HUES64 (cell line): ENCODE data around the gene NAGPA.
A peak's percentile ranks its signal among the peaks of the same experiment; 100 is the strongest.
"Not testable (repeated sequence)": the region's sequence is repeated elsewhere in the genome, so short reads cannot be mapped to it uniquely, and the experiment has no call there.

ENCODE experiments used
- H3K27ac ChIP-seq: 2 replicates; pipeline ENCODE4 v1.7.0; 2013; ENCODE audit warnings: low read depth, low read length, inconsistent platforms
- H3K27me3 ChIP-seq: 2 replicates; pipeline ENCODE4 v1.6.1; 2013; ENCODE audit warnings: mild to moderate bottlenecking, low read length; ENCODE audit not compliant: insufficient read depth
- H3K36me3 ChIP-seq: 2 replicates; pipeline ENCODE4 v1.6.1; 2013; ENCODE audit warnings: mild to moderate bottlenecking, low read length; ENCODE audit not compliant: insufficient read depth
- H3K4me1 ChIP-seq: 2 replicates; pipeline ENCODE4 v1.6.1; 2013; ENCODE audit warnings: mild to moderate bottlenecking, low read length, moderate library complexity; ENCODE audit not compliant: insufficient read depth
- H3K4me3 ChIP-seq: 2 replicates; pipeline ENCODE4 v1.5.1; 2013; ENCODE audit warnings: mild to moderate bottlenecking, low read length, moderate library complexity
- H3K9ac ChIP-seq: 2 replicates; pipeline ENCODE4 v1.6.1; 2013; ENCODE audit warnings: mild to moderate bottlenecking, low read depth, low read length
- H3K9me3 ChIP-seq: 2 replicates; pipeline ENCODE4 v1.6.1; 2013; ENCODE audit warnings: low read depth, low read length; ENCODE audit not compliant: insufficient read depth
- WGBS: fragments of 150-250, 120-280 bp; methylation state at CpG from one replicate; pipeline ENCODE4 v1.1.7; 2013; ENCODE audit warnings: missing lambda C conversion rate; 5-methylcytosine and 5-hydroxymethylcytosine counted together

Gene NAGPA

GRCh38 chr16:5059386-5060072 lies 25.8 kb upstream of the NAGPA start:
- H3K9me3 ChIP-seq: no peaks in the 10 kb centered on the region
- peak overlapping the region; percentile 94 for H3K27ac ChIP-seq
- 48% methylated on average over 6 of the region's 6 CpGs for WGBS
- H3K27me3 ChIP-seq: no peaks in the 10 kb centered on the region
- no peak overlapping the region for H3K9ac ChIP-seq
- H3K4me1 ChIP-seq: peaks cover 13% of the 10 kb centered on the region
- H3K36me3 ChIP-seq: no peaks in the 10 kb centered on the region
- H3K4me3 ChIP-seq: no peak overlapping the region

- no peaks in the 10 kb centered on the region for H3K36me3 ChIP-seq
- H3K4me1 ChIP-seq: peaks cover 13% of the 10 kb centered on the region
- 10% methylated on average over 7 of the region's 7 CpGs for WGBS
- H3K27ac ChIP-seq: peak overlapping the region; percentile 74; the same call in 1 of the 2 replicates
- no peak overlapping the region for H3K9ac ChIP-seq
- no peaks in the 10 kb centered on the region for H3K9me3 ChIP-seq
- H3K4me3 ChIP-seq: no peak overlapping the region
- no peaks in the 10 kb centered on the region for H3K27me3 ChIP-seq
Observed at GRCh38 chr16:5058476-5058875, 24.7 kb upstream of the NAGPA start.

DNA sequence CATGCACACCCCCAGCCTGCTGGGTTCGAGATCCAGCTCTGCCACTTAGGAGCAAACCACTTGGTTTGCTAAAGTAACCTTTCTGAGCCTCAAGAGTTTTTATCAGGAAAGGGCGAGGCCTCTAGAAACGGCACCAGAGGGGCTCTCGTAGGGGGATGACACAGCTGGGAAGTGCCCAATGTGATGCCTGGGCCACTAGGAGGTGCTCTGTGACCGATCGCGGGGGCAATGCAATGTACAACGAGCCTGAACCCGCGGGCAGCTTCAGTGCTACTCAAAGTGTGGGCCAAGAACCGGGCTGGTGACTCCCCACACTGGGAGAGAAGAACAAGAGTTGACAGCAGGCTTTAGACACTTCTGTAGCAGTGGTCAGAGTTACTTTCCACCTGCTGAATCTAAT lies 22.6 kb upstream of the NAGPA start:
- no peaks in the 10 kb centered on the region for H3K27me3 ChIP-seq
- H3K4me1 ChIP-seq: peaks cover 13% of the 10 kb centered on the region
- H3K9me3 ChIP-seq: no peaks in the 10 kb centered on the region
- H3K9ac ChIP-seq: no peak overlapping the region
- 22% methylated on average over 11 of the region's 11 CpGs for WGBS
- H3K36me3 ChIP-seq: no peaks in the 10 kb centered on the region
- H3K27ac ChIP-seq: no peak overlapping the region
- H3K4me3 ChIP-seq: no peak overlapping the region

- H3K4me1 ChIP-seq: peaks cover 10% of the 10 kb centered on the region
- H3K27me3 ChIP-seq: no peaks in the 10 kb centered on the region
- no peaks in the 10 kb centered on the region for H3K36me3 ChIP-seq
- no peak overlapping the region for H3K4me3 ChIP-seq
- no peak overlapping the region for H3K9ac ChIP-seq
- H3K27ac ChIP-seq: no peak overlapping the region
- no peaks in the 10 kb centered on the region for H3K9me3 ChIP-seq
- WGBS: 92% methylated on average over 16 of the region's 16 CpGs
Observed at GRCh38 chr16:5054876-5055865, 21.4 kb upstream of the NAGPA start.

DNA sequence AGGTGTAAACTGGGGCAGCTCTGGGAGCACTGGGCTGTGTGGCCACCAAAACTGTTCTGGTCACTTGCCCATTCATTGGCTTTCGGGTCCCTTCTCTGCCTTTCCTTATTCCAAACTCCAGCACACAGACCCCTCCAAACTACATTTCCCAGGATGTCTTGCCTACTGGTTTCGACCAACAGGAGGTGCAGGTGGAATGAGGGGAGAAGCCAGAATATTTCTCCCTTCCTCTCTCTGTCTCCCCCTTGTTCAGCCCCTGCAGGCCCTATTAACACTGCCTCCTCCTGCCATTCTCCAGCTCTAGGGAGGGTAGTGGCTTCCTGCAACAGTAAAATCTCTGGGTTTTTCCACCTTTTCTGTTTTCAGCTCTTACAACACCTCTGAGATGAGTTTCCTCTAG lies 13.2 kb upstream of the NAGPA start:
- H3K9ac ChIP-seq: no peak overlapping the region
- H3K4me1 ChIP-seq: no peaks in the 10 kb centered on the region; the same call in 1 of the 2 replicates
- no peaks in the 10 kb centered on the region for H3K36me3 ChIP-seq
- H3K27me3 ChIP-seq: no peaks in the 10 kb centered on the region
- no peak overlapping the region for H3K27ac ChIP-seq
- 81% methylated on average over 1 of the region's 2 CpGs for WGBS
- no peaks in the 10 kb centered on the region for H3K9me3 ChIP-seq
- no peak overlapping the region for H3K4me3 ChIP-seq

GRCh38 chr16:5045499-5046115 lies 11.9 kb upstream of the NAGPA start:
- no peak overlapping the region for H3K27ac ChIP-seq
- H3K4me3 ChIP-seq: no peak overlapping the region
- H3K9me3 ChIP-seq: no peaks in the 10 kb centered on the region
- no peak overlapping the region for H3K9ac ChIP-seq
- no peaks in the 10 kb centered on the region for H3K36me3 ChIP-seq
- H3K27me3 ChIP-seq: no peaks in the 10 kb centered on the region
- 93% methylated on average over 10 of the region's 10 CpGs for WGBS
- no peaks in the 10 kb centered on the region; the same call in 1 of the 2 replicates for H3K4me1 ChIP-seq

- not testable (repeated sequence) for H3K27ac ChIP-seq, H3K4me1 ChIP-seq, H3K36me3 ChIP-seq, H3K4me3 ChIP-seq, H3K9me3 ChIP-seq, H3K27me3 ChIP-seq, H3K9ac ChIP-seq
- WGBS: 97% methylated on average over 11 of the region's 11 CpGs
Observed at GRCh38 chr16:5044581-5044980, 10.8 kb upstream of the NAGPA start.

DNA sequence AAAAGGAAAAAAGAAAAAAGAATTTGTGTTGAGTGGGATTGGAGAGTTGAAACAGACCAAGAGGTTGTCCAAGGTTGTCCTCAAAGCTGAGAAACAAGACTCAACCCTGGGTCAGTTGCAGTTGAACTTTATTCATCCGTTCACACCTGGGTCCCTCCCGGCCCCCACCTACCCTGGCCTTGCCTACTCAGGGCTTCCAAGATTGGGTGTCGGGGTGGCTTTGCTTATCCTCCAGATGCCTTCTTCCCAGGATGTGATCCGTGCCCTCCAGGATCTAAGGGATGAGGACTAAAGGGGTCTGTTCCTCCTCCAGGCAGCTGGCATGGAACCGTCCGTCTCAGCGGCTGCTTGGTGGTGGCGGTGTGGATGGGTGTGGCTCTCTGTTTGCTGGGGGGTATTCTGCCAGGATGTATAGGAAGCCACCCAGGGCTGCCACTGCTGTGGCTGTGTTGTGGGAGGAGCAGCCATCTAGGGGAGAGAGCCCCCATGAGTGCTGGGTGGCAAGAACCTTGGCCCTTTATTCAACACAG lies 10.3 kb upstream of the NAGPA start:
- Histone ChIP-seq H3K9me3 (no peaks in the 10 kb centered on the region), H3K27me3 (no peaks in the 10 kb centered on the region), H3K9ac (no peak overlapping the region), H3K4me3 (no peak overlapping the region), H3K4me1 (no peaks in the 10 kb centered on the region; the same call in 1 of the 2 replicates), H3K36me3 (no peaks in the 10 kb centered on the region), H3K27ac (no peak overlapping the region)
- WGBS: 92% methylated on average over 8 of the region's 8 CpGs

DNA sequence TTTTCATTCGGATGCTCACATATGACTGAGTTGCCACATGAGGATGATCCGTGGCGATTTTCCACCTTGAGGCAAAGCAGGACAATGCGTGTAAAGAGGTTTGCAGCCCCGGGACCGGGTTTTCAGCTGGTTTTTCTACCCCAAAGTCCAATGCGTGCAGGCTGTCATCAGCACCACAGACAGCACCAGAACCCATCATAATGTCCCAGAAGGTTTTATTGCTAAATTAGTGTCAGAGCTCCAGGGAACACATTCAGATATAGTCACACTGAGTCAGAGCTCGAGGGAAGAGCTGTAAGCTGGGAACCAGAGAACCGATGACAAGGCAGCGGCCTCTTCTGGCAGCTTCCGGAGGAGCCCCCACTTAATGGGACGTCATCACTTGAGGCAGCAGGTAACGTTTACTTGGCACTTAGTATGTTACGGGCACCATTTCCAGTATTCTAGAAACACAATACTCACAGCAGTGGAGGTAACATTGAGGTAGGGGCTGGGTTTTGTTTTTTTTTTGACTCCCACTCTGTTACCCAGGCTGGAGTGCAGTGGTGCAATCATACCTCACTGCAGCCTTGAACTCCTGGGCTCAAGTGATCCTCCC lies 8.9 kb upstream of the NAGPA start:
- H3K27me3 ChIP-seq: no peaks in the 10 kb centered on the region
- WGBS: 80% methylated on average over 14 of the region's 14 CpGs
- H3K9me3 ChIP-seq: no peaks in the 10 kb centered on the region

DNA sequence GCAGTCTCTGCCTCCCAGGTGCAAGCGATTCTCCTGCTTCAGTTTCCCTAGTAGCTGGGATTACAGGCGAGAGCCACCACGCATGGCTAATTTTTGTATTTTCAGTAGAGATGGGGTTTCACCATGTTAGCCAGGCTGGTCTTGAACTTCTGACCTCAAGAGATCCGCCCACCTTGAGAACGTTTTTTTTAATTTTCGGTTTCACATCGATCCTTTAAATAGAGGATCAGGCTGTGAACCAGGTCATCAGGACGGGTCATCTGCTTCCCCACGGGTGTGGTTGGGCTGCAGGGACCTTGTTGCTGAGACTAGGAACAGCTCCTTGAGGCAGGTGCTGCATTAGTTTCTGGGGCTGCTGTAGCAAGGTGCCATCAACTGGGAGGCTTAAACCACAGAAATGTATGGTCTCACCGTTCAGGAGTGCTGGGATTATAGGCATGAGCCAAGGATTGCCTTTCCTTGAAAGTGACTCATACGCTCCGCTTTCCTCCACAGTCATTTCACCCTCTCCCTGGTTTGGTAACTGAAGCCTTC lies 7.9 kb upstream of the NAGPA start:
- H3K9me3 ChIP-seq: no peaks in the 10 kb centered on the region
- H3K27ac ChIP-seq: no peak overlapping the region
- H3K4me3 ChIP-seq: no peak overlapping the region
- WGBS: 86% methylated on average over 12 of the region's 12 CpGs
- H3K27me3 ChIP-seq: no peaks in the 10 kb centered on the region
- peaks cover 5% of the 10 kb centered on the region for H3K4me1 ChIP-seq
- H3K9ac ChIP-seq: no peak overlapping the region
- H3K36me3 ChIP-seq: no peaks in the 10 kb centered on the region

More for the DNA sequence above, 8.9 kb upstream of the NAGPA start:
- Histone ChIP-seq H3K4me3 (no peak overlapping the region), H3K4me1 (no peaks in the 10 kb centered on the region; the same call in 1 of the 2 replicates), H3K36me3 (no peaks in the 10 kb centered on the region), H3K27ac (no peak overlapping the region), H3K9ac (no peak overlapping the region)
